NCI-H526 (cell line): ENCODE measurements around the gene SH2D6.

Experiments used
- DNase-seq, 2 experiments: peaks; one replicate each; lab custom pipeline; 2025; lab: John Stamatoyannopoulos, UW

Gene SH2D6

DNA sequence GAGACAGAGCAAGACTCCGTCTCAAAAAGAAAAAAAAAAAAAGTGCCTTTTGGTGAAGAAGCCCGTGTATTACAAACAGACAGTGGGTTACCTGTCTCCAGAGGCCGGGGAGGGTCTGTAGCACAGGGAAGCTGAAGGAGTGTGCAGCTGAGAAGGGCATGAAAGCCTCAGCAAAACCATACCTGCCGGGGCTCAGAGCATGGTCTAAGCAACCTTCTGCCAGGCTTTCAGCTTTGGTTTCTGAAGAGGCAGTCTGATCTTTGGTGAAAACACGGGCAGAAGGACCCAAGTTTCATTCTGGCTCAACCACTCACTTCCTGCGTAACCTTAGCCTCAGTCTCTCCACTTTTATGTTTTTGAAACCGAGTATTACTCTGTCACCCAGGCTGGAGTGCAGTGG lies 21.5 kb downstream of the SH2D6 start:
- no peak for DNase-seq

DNA sequence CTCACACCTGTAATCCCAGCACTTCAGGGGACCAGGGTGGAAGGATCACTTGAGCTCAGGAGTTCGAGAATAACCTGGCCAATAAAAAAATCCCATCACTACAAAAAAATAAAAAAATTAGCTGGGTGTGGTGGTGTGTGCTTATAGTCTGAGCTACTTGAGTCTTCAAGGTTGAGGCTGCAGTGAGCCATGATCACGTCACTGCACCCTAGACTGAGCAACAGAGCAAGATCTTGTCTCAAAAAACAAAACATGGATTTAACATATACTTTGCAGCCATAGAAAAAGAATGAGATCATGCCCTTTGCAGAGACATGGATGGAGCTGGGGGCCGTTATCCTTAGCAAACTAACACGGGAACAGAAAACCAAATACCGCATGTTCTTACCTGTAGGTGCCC lies 22.2 kb downstream of the SH2D6 start:
- DNase-seq = no peak

- DNase-seq = no peak
These were observed 23.4 kb downstream of the SH2D6 start for GRCh38 chr2:85441864-85442263.

- DNase-seq = no peak
These were observed 26.2 kb downstream of the SH2D6 start for GRCh38 chr2:85444629-85445172.

DNA sequence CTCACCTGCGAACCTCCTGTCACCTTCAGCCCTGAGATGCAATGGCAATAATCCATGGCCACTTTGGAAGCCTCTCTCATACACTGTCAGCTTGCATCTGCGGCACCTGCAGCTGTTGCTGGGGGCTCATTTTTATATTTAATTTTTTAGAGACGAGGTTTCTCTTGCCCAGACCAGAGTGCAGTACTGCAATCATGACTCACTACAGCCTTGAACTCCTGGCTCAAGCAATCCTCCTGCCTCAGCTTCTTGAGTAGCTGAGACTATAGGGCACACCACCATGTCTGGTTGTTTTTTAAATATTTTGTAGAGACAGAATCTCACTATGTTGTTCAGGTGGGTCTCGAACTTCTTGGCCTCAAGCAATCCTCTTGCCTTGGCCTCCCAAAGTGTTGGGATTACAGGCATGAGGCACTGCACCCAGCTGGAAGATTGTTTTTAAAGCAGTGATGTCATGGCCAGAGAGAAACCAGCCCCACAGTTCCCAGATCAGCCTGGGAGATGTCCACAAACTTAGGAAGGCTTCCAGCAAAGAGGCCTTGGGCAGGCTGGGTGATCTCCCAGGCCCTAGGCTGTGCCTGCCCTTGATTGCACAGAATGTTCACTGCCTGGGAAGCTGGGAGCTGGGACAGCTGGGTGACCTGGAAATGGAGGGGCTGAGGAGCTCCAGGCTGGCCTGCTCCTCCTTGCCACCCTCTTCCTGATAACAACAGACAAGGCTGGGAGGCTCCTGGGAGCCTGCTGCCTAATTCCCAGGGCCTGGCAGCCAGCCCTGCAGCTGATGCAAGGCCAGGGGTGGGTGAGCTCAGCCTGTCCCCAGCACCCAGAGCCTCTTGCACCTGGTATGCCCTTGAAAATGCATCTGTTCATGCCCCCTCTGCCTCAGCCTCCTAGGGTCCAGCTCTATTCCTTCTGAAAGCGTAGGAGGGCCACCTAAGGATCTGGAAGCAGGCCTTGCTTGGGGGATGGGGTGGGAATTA lies 27.1 kb downstream of the SH2D6 start:
- no peak for DNase-seq

DNA sequence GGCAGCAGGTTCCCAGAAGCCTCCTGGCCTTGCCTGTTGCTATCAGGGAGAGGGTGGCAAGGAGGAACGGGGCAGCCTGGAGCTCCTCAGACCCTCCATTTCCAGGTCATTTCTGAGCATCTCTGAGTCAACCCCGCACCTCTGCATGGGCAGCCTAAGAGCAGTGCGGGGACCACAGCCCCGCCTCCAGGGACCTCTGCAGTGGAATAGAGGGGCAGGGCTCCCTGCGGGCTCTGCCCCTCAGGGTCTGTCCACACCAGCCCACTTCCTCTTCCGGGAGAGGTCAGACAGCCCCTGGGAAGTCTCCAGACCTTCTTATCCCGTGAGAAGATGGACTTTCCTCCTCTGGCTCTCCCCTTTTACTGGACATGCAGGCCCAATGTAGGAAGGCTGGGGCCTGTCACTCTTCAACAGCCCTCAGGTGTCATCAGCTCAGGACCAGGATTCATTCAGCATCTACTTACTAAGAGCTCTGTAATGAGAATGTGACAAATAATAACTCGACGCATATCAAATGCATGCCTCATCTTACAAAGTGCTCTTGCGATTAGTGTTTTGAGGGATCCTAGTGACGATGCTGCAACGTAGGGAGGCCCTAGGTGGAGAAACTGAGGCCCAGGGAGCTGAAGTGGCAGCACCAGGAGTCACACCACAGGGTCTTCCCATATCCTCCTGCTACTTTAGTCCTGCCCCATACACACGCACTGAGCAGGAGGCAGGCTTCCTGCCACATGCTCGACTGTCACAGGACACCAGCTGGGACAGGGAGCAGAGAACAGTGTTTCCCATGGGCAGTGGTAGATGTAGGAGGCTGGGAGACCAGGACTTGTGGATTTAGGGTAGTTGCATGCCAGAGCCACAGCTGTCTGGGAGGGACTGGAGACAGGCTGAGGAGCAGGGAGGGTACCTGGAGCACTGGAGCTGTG lies 28.0 kb downstream of the SH2D6 start:
- DNase-seq = no peak

DNA sequence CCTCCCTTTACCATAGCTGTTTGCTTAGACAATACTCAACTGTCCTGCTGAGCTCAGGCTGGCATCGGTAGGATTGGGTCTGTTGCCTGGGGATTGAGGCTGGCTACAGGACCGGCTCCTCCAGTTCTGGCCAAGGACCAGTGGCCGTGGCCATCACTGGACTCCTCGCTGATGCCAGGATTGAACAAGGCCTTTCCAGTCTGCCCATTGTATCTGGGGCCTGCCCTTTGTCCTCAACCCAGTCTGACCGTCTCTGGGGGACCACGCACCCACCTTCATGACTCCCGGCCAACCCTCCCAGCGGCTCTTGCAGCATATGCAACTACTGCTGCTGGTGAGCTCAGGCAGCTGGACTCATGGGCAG lies 28.7 kb downstream of the SH2D6 start:
- no peak for DNase-seq

DNA sequence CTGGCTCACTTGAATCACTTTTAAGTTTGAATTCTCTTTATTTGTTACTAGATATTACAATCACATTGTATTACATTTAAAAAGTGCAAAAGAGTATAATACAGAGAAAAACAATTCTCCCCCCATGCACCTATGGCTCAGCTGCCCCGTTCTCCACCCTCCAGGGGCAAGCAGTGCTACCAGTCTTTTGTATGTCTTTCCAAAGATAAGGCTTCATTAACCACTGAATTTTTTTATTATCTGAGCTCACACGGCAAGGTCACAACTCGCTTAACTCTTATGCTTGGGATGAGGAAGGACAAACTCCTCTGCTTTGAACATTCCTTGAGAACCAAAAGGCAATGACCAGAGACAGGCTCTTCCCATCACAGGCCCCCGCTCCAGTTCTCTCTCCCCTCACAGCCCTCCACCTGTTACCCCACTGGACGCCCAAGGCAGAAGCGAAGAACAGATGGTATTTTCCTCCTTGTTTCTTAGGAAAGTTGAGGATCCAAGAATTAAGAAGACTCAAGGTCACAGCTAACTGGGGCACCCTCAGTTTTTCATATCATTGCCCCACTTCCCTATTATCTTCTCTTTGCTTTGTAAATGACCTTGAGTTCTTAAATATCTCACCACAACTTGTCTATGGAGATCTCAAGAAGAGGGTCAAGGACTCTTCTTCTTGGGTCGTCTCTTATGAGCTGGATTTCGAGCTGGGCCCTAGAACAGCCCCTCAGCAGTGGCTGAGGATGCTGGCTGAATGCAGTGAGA lies 30.1 kb downstream of the SH2D6 start:
- DNase-seq = no peak

DNA sequence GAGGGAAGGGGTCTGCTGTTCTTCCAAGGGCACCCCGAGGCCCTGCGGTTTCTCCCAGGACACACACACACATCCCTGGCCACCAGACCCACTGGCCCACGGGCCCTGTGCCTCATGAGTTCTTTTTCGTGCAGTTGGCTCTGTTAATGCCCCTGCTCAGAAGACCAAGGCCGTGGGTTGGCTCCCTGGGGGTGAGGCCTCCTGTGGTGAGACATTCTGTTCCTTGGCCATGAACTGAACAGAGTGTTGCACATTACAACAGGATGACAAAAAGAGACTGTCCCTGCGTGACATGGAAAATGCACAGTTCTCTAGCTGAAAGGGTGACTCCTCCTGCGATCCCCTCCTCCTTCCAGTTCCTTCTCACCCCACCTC lies 30.7 kb downstream of the SH2D6 start:
- no peak for DNase-seq

- no peak for DNase-seq
These were observed 33.7 kb downstream of the SH2D6 start for GRCh38 chr2:85452237-85452636.

DNA sequence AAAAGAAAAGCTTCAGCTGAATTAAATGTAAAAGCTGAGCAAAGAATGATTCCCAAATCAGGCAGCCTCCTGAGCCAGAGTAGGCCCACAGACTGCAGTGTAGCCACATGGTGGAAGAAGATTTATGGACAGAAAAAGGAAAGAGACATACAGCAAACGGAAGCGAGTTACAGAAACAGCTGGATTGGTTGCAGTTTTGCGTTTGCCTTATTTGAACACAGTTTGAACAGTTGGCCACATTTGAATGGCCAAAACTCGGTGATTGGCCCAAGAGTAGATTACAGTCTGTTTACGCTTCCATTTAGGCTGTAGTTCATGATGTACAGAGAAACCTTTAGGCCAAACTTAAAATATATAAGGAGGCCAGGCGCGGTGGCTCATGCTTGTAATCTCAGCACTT lies 35.1 kb downstream of the SH2D6 start:
- DNase-seq = no peak

GRCh38 chr2:85455552-85456090 lies 37.1 kb downstream of the SH2D6 start:
- DNase-seq = no peak

- no peak for DNase-seq
These were observed 38.5 kb downstream of the SH2D6 start for GRCh38 chr2:85457043-85457442.

- no peak for DNase-seq
These were observed 39.4 kb downstream of the SH2D6 start for GRCh38 chr2:85457877-85458316.

GRCh38 chr2:85458601-85459563 lies 40.4 kb downstream of the SH2D6 start:
- no peak for DNase-seq

DNA sequence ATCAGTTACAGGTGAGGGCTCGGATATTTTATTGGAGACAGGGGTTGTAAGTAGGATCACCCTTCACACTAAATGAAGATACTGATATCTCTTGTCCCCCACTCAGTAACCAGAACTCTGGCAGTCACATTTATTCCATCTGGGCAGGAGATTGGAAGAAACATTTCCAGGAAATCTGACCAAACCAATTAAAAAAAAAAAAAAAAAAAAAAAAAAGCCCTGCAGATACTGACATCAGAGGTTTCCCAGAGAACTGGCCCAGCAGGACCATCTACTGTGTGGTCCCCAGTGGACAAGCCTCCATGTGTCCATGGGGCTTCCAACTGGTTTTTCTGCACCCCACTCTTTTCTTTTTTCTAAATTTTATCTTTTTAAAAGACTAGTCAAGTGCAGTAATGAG lies 41.3 kb downstream of the SH2D6 start:
- DNase-seq = no peak

DNA sequence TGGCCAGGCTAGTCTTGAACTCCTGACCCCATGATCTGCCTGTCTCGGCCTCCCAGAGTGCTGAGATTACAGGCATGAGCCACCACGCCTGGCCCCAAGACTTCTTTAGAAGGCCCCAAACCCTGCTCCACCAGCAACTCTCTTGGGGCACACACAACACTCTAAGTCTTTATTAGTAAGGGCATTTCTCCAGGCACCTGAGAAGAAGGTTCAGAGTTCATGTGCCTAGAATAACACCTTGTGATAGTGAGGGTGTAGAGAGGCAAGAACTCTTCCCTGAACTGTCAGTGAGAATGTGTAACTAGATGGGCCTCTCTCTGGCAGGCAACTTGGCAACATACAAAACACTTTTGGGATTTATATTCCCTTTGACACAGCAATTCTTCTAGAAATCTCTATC lies 43.8 kb downstream of the SH2D6 start:
- no peak for DNase-seq

- DNase-seq = peak; percentile 44 to 68
These were observed 49.7 kb downstream of the SH2D6 start for GRCh38 chr2:85468096-85468703.

DNA sequence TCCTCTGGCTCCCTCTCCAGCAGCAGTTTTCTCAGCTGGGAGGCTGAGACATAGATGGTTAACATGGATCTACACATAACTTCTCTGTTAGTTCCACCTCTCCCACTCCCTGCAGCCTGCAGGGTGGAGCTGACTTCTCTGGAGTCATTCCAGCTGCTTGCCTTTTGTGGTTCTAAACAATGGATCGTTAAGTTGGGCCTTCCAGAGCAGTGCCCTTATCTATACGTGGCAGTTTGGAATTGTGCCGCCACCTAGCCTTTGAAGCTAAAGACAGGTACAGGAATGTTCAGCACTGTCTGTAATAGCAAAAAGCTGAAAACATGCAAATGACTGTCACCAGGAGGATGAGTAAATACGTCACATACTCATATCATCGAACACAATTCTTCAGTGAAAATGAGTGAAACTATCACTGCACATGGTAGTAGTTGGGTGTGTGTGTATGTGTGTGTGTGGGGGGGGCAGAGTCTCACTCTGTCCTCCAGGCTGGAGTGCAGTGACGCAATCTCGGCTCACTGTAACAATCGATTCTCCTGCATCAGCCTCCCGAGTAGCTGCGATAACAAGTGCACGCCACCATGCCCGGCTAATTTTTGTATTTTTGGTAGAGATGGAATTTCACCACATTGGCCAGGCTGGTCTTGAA lies 50.3 kb downstream of the SH2D6 start:
- peak; percentile 90 to 91 for DNase-seq
